ENCODE results near the gene KIRREL1. TPM values are rescaled to one million over a fixed set of nuclear protein-coding genes. Genes with fewer than 3 reads are reported as not detected.

The KIRREL1 gene
- total RNA-seq, 1 donor from 2014 or later: 195 TPM

GRCh38 chr1:158117854-158118704 is 124.6 kb downstream of the KIRREL1 start:
- no peak overlapping the region for H3K4me3 ChIP-seq (ENCODE audit: insufficient read depth, low read depth, low read length)
- H3K27ac Mint-ChIP-seq (ENCODE audit: unreplicated experiment): no peak overlapping the region

GRCh38 chr1:158118713-158119402 is 125.4 kb downstream of the KIRREL1 start:
- Histone ChIP-seq H3K36me3 (ENCODE audit: insufficient read depth, low read length) (no peaks in the 10 kb centered on the region), H4K20me1 (ENCODE audit: insufficient read depth, low read length) (no peaks in the 10 kb centered on the region), H3K27ac (ENCODE audit: low read depth, low read length) (no peak overlapping the region), H3K4me3 (ENCODE audit: insufficient read depth, low read depth, low read length) (no peak overlapping the region), H3K4me2 (ENCODE audit: low read length) (peak overlapping the region; percentile 76), H3K79me2 (ENCODE audit: insufficient read depth, low read length) (no peaks in the 10 kb centered on the region), H3K9ac (ENCODE audit: low read length) (no peak overlapping the region), H2AFZ (ENCODE audit: low read depth, low read length) (no peak overlapping the region), H3K4me1 (ENCODE audit: insufficient read depth, low read length) (no peaks in the 10 kb centered on the region), H3K27me3 (ENCODE audit: insufficient read depth, low read length) (peaks cover 16% of the 10 kb centered on the region), H3K9me3 (ENCODE audit: insufficient read depth, low read depth, low read length) (no peaks in the 10 kb centered on the region)
- no peaks in the 10 kb centered on the region for H3K9me3 Mint-ChIP-seq (ENCODE audit: unreplicated experiment)
- H3K36me3 Mint-ChIP-seq (ENCODE audit: low read depth, unreplicated experiment): no peaks in the 10 kb centered on the region
- no peak for DNase-seq (ENCODE audit: low read depth)
- H3K27me3 Mint-ChIP-seq (ENCODE audit: low read depth, unreplicated experiment): peaks cover 21% of the 10 kb centered on the region
- no peak for TF ChIP-seq EZH2 (IDR thresholded peaks at IDR 0.05; ENCODE audit: insufficient read depth, low read length)
- TF ChIP-seq CTCF (IDR thresholded peaks at IDR 0.05; ENCODE audit: insufficient read depth, low read depth, low read length): no peak
- FAIRE-seq: no peak
- no peak overlapping the region for H3K27ac Mint-ChIP-seq (ENCODE audit: unreplicated experiment)
- H3K4me3 Mint-ChIP-seq (ENCODE audit: unreplicated experiment): no peak overlapping the region
- H3K4me1 Mint-ChIP-seq (ENCODE audit: low read depth, unreplicated experiment): peaks cover 5% of the 10 kb centered on the region

More at GRCh38 chr1:158117854-158118704, 124.6 kb downstream of the KIRREL1 start:
- Mint-ChIP-seq H3K4me3 (ENCODE audit: unreplicated experiment) (no peak overlapping the region), H3K27me3 (ENCODE audit: low read depth, unreplicated experiment) (peaks cover 22% of the 10 kb centered on the region), H3K36me3 (ENCODE audit: low read depth, unreplicated experiment) (no peaks in the 10 kb centered on the region), H3K9me3 (ENCODE audit: unreplicated experiment) (no peaks in the 10 kb centered on the region), H3K4me1 (ENCODE audit: low read depth, unreplicated experiment) (peaks cover 5% of the 10 kb centered on the region)
- Histone ChIP-seq H3K27ac (ENCODE audit: low read depth, low read length) (no peak overlapping the region), H3K4me2 (ENCODE audit: low read length) (peak overlapping the region; percentile 76), H2AFZ (ENCODE audit: low read depth, low read length) (peak overlapping the region; percentile 23), H3K9ac (ENCODE audit: low read length) (no peak overlapping the region), H3K9me3 (ENCODE audit: insufficient read depth, low read depth, low read length) (no peaks in the 10 kb centered on the region), H4K20me1 (ENCODE audit: insufficient read depth, low read length) (no peaks in the 10 kb centered on the region), H3K36me3 (ENCODE audit: insufficient read depth, low read length) (no peaks in the 10 kb centered on the region), H3K4me1 (ENCODE audit: insufficient read depth, low read length) (no peaks in the 10 kb centered on the region), H3K79me2 (ENCODE audit: insufficient read depth, low read length) (no peaks in the 10 kb centered on the region), H3K27me3 (ENCODE audit: insufficient read depth, low read length) (peaks cover 16% of the 10 kb centered on the region)
- no peak for TF ChIP-seq EZH2 (IDR thresholded peaks at IDR 0.05; ENCODE audit: insufficient read depth, low read length)
- TF ChIP-seq CTCF (IDR thresholded peaks at IDR 0.05; ENCODE audit: insufficient read depth, low read depth, low read length): peak; percentile 43
- FAIRE-seq (no peak), DNase-seq (ENCODE audit: low read depth) (no peak)
